Right cardiac atrium (tissue), 5 donors: Measurements from ENCODE around the gene CLMP. TPM values are rescaled to one million over a fixed set of nuclear protein-coding genes. Genes with fewer than 3 reads are reported as not detected.

ENCODE experiments used
- ATAC-seq, 2 donors: fragments of 200-7000 bp; cut with Tn5 transposase; one replicate each; pipeline versions ENCODE4 v1.8.0 to v1.9.1; 2020; ENCODE audit warnings: moderate library complexity in 2 of 2, mild to moderate bottlenecking in 1 of 2
- DNase-seq, 3 donors: peaks; one replicate each; pipeline ENCODE4 v3.0.0-alpha.2; 2020
- H3K27ac ChIP-seq: one replicate; pipeline ENCODE4 v1.5.1; 2013; ENCODE audit warnings: mild to moderate bottlenecking, low read length, control low read depth, moderate library complexity
- H3K27me3 ChIP-seq: one replicate; pipeline ENCODE4 v1.6.1; 2013; ENCODE audit not compliant: control insufficient read depth, insufficient read depth
- H3K4me1 ChIP-seq: one replicate; pipeline ENCODE4 v1.6.1; 2013; ENCODE audit warnings: low read length; ENCODE audit not compliant: control insufficient read depth, insufficient read depth
- H3K4me3 ChIP-seq: one replicate; pipeline ENCODE4 v1.5.1; 2013; ENCODE audit warnings: low read length, control low read depth
- H3K9me3 ChIP-seq: one replicate; pipeline ENCODE4 v1.6.1; 2013; ENCODE audit warnings: low read length; ENCODE audit not compliant: control insufficient read depth
- WGBS: extraction: QIAGEN DNeasy Blood & Tissue Kit; methylation state at CpG from one replicate; pipeline ENCODE4 v1.1.7; 2013; 5-methylcytosine and 5-hydroxymethylcytosine counted together
- intact Hi-C, 4 donors: fragments of 100-400 bp; cut with DNase I; formaldehyde crosslinking; loops; one replicate each; pipeline versions ENCODE4 v1.11.0 to v1.14.0; 2022 to 2023
- polyA plus RNA-seq: library from polyadenylated mRNA; stranded (reverse); fragments of 200-250 nt; gene quantifications from one replicate; pipeline ENCODE4 v1.2.3, GENCODE V29; 2013
- total RNA-seq, 4 donors: library from RNA; stranded (reverse); fragmentation: NEBNext Ultra II Directional; extraction: Animal tissue kit (Norgen Biotek cat#: 25700); gene quantifications; one replicate each; pipeline ENCODE4 v1.2.1, GENCODE V29; 2021
- donor health status: healthy with polysubstance abuse.
- donor health status: DM: no; HTN: yes; CAD: no.
- donor health status: DM: no; HTN: no; CAD: no.
- donor health status: DM: no; HTN: yes; CAD: no; lungs with severe emphysema.
- donor health status: DM: yes; HTN: yes; CAD: no.

Gene CLMP
- total and polyA plus RNA-seq, 5 donors: 5.0 to 34.1 (median 18.9) TPM

- 67% methylated on average over 6 of the region's 6 CpGs for WGBS
- Histone ChIP-seq H3K9me3 (no peaks in the 10 kb centered on the region), H3K27ac (no peak overlapping the region), H3K27me3 (no peaks in the 10 kb centered on the region), H3K4me3 (no peak overlapping the region), H3K4me1 (peaks cover 6% of the 10 kb centered on the region)
- no peak for DNase-seq
- intact Hi-C loops: no loop called here
- ATAC-seq: no peak
These were observed 38.4 kb upstream of the CLMP start for GRCh38 chr11:123233280-123233974.

- WGBS: 88% methylated on average over 3 of the region's 3 CpGs
- Histone ChIP-seq H3K9me3 (no peaks in the 10 kb centered on the region), H3K27me3 (no peaks in the 10 kb centered on the region), H3K4me1 (peaks cover 6% of the 10 kb centered on the region), H3K27ac (no peak overlapping the region), H3K4me3 (no peak overlapping the region)
- intact Hi-C loops: no loop called here
- ATAC-seq: no peak
- DNase-seq: no peak
These were observed 36.7 kb upstream of the CLMP start for GRCh38 chr11:123231777-123232176.

- Histone ChIP-seq H3K9me3 (no peaks in the 10 kb centered on the region), H3K27ac (no peak overlapping the region), H3K4me1 (peaks cover 6% of the 10 kb centered on the region), H3K27me3 (no peaks in the 10 kb centered on the region), H3K4me3 (no peak overlapping the region)
- 67% methylated on average over 6 of the region's 6 CpGs for WGBS
- DNase-seq: no peak
- intact Hi-C loops: no loop called here
- ATAC-seq: no peak
These were observed 36.2 kb upstream of the CLMP start for GRCh38 chr11:123231256-123231655.

DNA sequence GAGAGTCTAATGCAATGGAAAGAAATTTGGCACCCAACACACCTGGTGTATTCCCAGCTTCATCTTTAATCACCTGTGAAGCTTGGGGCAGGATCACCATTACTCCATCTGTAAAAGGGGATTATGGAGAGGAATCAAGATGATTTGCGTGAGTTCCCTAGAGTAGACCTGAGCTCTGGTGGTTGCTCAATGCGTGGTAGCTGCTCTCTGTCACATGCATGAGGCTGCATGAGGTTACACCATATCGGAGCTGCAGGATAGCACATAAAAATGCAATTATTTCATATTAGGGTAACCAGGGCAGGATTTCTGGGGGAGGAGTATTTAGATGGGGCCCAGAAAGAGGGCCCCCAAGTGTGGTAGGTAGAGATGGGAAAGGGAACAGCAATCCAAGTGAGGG is 35.3 kb upstream of the CLMP start:
- Histone ChIP-seq H3K27me3 (no peaks in the 10 kb centered on the region), H3K4me3 (no peak overlapping the region), H3K27ac (no peak overlapping the region), H3K4me1 (peaks cover 6% of the 10 kb centered on the region), H3K9me3 (no peaks in the 10 kb centered on the region)
- intact Hi-C loops: no loop called here
- no peak for ATAC-seq
- no peak for DNase-seq
- WGBS: 90% methylated on average over 3 of the region's 3 CpGs

DNA sequence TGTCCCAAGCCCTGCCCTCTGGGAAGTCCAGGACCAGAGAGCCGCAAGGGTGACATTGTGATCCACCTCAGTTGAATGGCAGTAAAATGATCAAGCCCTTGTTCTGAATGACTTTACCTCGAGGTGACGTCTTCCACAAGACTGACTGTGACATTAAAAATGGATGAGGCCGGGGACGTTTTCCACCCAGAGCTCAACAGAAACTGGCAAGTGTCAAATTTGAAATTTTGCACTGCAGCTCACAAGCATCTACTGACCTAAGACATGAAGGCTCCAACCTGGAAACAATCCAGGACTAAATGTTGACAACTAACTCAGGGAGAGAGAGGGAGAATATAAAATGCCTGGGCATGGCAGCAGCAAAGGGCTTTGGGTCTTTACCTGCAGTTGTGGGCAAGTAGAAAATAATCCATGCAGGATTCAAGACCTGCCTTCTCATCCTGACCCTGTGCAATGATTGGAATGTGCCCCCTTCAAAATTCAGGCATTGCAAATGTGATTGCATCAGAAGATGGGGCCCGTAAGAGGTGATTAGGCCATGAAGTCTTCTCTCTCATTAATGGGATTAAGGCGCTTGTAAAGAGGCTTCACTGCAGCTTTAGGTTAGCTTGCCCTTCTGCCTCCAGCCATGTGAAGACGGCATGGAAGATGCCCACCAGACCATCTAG is 33.6 kb upstream of the CLMP start:
- Histone ChIP-seq H3K9me3 (no peaks in the 10 kb centered on the region), H3K4me1 (peaks cover 5% of the 10 kb centered on the region), H3K4me3 (no peak overlapping the region), H3K27ac (no peak overlapping the region), H3K27me3 (no peaks in the 10 kb centered on the region)
- DNase-seq (no peak), ATAC-seq (no peak)
- intact Hi-C loops: no loop called here
- WGBS: 81% methylated on average over 8 of the region's 8 CpGs

DNA sequence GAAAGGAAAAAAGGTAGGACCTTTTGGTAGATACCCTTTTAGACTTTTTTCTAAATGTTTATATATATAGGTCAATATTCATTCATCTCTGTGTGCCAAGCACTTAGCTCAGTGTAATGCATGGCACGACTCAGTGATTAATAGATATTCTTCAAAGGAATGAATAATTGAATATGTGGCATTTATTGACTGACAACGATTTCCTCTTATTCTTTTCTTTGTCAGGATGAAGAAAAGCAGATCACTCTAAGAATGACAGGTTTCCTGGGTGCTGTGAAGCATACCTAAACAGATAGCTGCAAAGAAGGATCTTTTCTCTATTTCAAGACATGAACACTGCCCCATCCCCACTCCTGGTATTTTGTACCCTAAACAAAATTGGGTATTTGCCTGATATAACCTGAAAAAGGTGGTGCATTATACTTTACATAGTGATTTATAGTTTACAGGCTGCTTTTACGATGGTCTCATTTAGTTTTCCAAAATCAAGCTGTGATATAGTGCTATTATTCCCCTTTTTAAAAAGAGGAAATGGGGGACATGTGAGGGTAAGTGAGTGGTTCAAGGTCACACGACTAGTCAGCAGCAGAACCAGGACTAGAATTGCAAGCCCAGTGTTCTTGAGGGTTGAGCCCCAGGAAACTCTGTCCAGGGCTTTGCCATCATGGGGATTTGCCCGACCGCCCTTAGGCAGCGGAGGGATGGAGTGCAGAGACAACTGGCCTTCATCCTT is 32.9 kb upstream of the CLMP start:
- DNase-seq: no peak
- Histone ChIP-seq H3K27me3 (no peaks in the 10 kb centered on the region), H3K27ac (no peak overlapping the region), H3K4me1 (no peaks in the 10 kb centered on the region), H3K9me3 (no peaks in the 10 kb centered on the region), H3K4me3 (no peak overlapping the region)
- ATAC-seq: no peak
- WGBS: 80% methylated on average over 7 of the region's 7 CpGs
- intact Hi-C loops: no loop called here

DNA sequence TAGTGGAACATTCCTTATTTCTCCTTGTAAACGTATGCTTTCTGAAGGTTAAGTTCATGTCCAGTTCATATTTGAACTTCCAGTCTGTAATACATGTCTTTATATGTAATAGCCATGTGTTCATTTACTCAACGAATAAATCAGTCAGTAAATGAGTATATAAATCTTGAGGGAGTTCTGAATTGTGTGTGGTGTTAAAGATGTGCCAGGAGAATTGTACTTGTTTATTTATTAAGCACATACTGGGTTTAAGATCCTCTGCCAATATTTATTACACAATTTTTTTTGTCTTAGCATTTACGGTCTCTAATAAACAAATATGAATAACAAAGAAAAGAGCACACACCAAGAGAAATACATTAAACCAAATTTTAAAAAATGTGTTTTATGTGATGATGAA is 26.5 kb upstream of the CLMP start:
- Histone ChIP-seq H3K4me3 (no peak overlapping the region), H3K27ac (no peak overlapping the region), H3K4me1 (peaks cover 5% of the 10 kb centered on the region), H3K9me3 (no peaks in the 10 kb centered on the region), H3K27me3 (no peaks in the 10 kb centered on the region)
- WGBS: 85% methylated on average over 3 of the region's 3 CpGs
- intact Hi-C loops: no loop called here
- DNase-seq: no peak
- no peak for ATAC-seq

DNA sequence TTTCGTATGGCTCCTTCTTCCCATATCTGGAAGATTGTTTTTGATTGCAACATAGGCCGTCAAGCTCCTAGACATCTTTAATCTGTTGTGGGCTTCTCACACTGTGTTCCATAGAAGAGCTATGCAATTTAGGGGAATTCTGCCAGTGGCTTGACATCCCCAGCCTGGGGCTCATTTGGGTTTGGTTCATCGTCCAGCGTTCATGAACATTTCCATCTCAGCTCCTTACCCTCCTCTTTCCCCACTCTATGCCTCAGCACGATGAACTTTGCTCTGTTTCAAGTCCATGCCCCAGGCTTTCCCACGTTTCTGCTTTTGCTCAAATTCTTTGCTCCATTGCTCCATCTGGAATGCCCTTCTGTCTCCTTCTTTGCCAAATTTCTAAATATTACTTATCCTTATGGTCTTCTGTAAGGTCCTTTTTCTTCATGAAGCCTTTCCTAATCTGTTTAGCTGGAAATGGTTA is 26.1 kb upstream of the CLMP start:
- intact Hi-C loops: no loop called here
- DNase-seq: no peak
- H3K9me3 ChIP-seq: no peaks in the 10 kb centered on the region
- no peak overlapping the region for H3K27ac ChIP-seq
- 75% methylated on average over 6 of the region's 6 CpGs for WGBS
- no peak overlapping the region for H3K4me3 ChIP-seq
- no peaks in the 10 kb centered on the region for H3K27me3 ChIP-seq
- peak in 1 of 2 donors; percentile 29 for ATAC-seq
- H3K4me1 ChIP-seq: peaks cover 5% of the 10 kb centered on the region

- DNase-seq (peak in 1 of 3 donors; percentile 21), ATAC-seq (peak in 1 of 2 donors; percentile 48)
- no peaks in the 10 kb centered on the region for H3K27me3 ChIP-seq
- no peak overlapping the region for H3K4me3 ChIP-seq
- intact Hi-C loops: no loop called here
- H3K9me3 ChIP-seq: no peaks in the 10 kb centered on the region
- WGBS: 64% methylated on average over 9 of the region's 9 CpGs
- H3K27ac ChIP-seq: no peak overlapping the region
- peaks cover 5% of the 10 kb centered on the region for H3K4me1 ChIP-seq
These were observed 24.1 kb upstream of the CLMP start for GRCh38 chr11:123219066-123219690.

DNA sequence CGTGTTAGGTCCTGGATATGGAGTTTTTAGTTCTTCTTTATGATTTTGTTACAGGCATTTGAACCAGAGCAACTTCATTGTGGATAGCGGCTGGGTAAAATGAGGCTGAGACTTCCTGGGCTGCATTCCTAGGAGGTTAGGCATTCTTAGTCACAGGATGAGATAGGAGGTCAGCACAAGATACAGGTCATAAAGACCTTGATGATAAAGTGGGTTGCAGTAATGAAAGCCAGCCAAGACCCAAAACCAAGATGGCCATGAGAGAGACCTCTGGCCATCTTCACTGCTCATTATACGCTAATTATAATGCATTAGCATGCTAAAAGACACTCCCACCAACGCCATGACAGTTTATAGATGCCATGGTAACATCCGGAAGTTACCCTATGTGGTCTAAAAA is 23.4 kb upstream of the CLMP start:
- Histone ChIP-seq H3K9me3 (no peaks in the 10 kb centered on the region), H3K27me3 (no peaks in the 10 kb centered on the region), H3K4me3 (no peak overlapping the region), H3K27ac (no peak overlapping the region), H3K4me1 (peaks cover 5% of the 10 kb centered on the region)
- ATAC-seq (no peak), DNase-seq (no peak)
- WGBS: 81% methylated on average over 5 of the region's 5 CpGs
- intact Hi-C loops: no loop called here

DNA sequence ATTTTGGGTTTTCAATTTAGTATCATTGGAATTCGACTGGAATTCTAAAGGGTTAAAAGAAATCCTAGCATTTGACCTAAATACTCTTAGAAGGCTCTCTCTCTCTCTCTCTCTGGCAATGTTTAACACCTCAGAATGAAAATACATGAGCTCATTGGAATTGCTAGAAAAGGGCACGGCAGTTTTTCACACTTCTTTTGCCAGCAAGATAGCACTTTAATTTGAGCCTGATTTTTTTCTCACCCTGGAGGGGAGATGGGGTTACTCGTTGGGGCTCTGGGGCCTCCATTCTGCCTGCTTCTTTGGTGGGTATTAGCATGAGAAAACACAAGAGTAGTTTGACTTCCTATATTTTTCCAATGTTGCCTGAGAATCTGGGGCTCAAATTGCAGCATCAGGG is 22.8 kb upstream of the CLMP start:
- H3K4me3 ChIP-seq: no peak overlapping the region
- peak in 1 of 2 donors; percentile 39 for ATAC-seq
- H3K27me3 ChIP-seq: no peaks in the 10 kb centered on the region
- intact Hi-C loops: no loop called here
- no peaks in the 10 kb centered on the region for H3K9me3 ChIP-seq
- no peak for DNase-seq
- H3K4me1 ChIP-seq: peaks cover 5% of the 10 kb centered on the region
- H3K27ac ChIP-seq: no peak overlapping the region
- 15% methylated on average over 3 of the region's 3 CpGs for WGBS
